ENCODE measurements around the gene EHMT1.
"Not testable (repeated sequence)": the region's sequence is repeated elsewhere in the genome, so short reads cannot be mapped to it uniquely, and the experiment has no call there.

GRCh38 chr9:137877506-137878122 lies 258.8 kb downstream of the EHMT1 start, which contains the start of gene CACNA1B:
- TF ChIP-seq, protein P1, sequence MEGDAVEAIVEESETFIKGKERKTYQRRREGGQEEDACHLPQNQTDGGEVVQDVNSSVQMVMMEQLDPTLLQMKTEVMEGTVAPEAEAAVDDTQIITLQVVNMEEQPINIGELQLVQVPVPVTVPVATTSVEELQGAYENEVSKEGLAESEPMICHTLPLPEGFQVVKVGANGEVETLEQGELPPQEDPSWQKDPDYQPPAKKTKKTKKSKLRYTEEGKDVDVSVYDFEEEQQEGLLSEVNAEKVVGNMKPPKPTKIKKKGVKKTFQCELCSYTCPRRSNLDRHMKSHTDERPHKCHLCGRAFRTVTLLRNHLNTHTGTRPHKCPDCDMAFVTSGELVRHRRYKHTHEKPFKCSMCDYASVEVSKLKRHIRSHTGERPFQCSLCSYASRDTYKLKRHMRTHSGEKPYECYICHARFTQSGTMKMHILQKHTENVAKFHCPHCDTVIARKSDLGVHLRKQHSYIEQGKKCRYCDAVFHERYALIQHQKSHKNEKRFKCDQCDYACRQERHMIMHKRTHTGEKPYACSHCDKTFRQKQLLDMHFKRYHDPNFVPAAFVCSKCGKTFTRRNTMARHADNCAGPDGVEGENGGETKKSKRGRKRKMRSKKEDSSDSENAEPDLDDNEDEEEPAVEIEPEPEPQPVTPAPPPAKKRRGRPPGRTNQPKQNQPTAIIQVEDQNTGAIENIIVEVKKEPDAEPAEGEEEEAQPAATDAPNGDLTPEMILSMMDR (conservative IDR thresholded peaks at IDR 0.05; ENCODE audit: low read length) = not testable (repeated sequence)
- not testable (repeated sequence) for TF ChIP-seq EZH2phosphoT487 (IDR thresholded peaks at IDR 0.05; ENCODE audit: borderline replicate concordance, low read depth, low read length)
